HG03108 (cell line): ENCODE measurements around the gene TCHH.
"Not testable (repeated sequence)": the region's sequence is repeated elsewhere in the genome, so short reads cannot be mapped to it uniquely, and the experiment has no call there.

ENCODE experiments used
- ATAC-seq: cut with Tn5 transposase; IDR thresholded peaks from one replicate; pipeline ENCODE4 v1.9.1; 2021; ENCODE audit warnings: moderate library complexity; ENCODE audit not compliant: unreplicated experiment

TCHH gene

GRCh38 chr1:152111515-152111968 lies 3.7 kb downstream of the TCHH start:
- no peak for ATAC-seq

GRCh38 chr1:152110860-152111514 lies 4.3 kb downstream of the TCHH start:
- no peak for ATAC-seq

DNA sequence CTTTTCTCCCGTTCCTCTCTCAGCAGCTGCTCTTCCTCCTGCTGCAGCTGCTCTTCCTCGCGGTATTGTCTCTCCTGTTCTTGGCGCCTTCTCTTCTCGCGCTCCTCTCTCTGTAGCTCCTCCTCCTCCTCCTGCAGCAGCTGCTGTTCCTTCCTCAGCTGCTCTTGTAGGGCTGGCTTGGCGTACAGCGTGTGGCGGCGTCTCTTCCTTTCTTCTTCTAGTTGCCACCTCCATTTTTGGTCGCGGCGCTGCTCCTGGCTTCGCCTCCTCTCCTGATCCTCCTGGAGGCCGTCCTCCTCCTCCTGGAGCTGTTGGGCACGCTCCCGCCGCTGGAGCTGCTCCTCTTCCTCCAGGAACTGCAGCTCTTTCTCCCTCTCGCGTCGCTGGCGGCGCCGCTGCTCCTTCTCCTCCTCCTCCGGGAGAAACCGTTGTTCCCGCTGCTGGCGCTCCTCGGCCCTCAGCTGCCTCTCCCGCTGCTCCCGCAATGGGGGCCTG lies 4.8 kb downstream of the TCHH start:
- no peak for ATAC-seq

DNA sequence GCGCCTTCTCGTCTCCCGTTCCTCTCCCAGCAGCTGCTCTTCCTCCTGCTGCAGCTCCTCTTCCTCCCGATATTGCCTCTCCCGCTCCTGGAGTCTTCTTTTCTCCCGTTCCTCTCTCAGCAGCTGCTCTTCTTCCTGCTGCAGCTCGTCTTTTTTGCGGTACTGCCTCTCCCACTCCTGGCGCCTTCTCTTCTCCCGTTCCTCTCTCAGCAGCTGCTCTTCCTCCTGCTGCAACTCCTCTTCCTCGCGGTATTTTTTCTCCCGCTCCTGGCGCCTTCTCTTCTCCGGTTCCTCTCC lies 5.3 kb downstream of the TCHH start:
- no peak for ATAC-seq

DNA sequence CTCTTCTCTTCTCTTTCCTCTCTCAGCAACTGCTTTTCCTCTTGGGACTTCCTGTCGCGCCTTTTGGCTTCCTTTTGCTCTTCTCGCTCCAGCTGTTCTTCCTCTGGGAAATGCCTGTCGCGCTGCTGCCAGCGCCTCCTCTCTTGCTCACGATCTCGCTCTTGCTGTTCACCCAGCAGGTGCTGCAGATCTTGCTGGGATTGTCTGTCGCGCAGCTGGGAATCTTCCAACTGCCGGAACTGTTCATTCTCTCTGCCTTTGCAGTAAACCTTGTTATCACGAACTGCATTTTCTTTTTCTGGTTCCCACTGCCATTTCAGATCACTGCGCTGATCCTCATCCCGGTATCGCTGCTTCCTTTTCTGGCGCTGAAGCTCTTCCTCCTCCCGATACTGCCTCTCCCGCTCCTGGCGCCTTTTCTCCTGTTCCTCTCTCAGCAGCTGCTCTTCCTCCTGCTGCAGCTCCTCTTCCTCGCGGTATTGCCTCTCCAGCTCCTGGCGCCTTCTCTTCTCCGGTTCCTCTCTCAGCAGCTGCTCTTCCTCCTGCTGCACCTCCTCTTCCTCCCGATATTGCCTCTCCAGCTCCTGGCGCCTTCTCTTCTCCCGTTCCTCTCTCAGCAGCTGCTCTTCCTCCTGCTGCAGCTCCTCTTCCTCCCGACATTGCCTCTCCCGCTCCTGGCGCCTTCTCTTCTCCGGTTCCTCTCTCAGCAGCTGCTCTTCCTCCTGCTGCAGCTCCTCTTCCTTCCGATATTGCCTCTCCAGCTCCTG lies 5.8 kb downstream of the TCHH start:
- no peak for ATAC-seq

GRCh38 chr1:152108882-152109222 lies 6.4 kb downstream of the TCHH start:
- no peak for ATAC-seq

DNA sequence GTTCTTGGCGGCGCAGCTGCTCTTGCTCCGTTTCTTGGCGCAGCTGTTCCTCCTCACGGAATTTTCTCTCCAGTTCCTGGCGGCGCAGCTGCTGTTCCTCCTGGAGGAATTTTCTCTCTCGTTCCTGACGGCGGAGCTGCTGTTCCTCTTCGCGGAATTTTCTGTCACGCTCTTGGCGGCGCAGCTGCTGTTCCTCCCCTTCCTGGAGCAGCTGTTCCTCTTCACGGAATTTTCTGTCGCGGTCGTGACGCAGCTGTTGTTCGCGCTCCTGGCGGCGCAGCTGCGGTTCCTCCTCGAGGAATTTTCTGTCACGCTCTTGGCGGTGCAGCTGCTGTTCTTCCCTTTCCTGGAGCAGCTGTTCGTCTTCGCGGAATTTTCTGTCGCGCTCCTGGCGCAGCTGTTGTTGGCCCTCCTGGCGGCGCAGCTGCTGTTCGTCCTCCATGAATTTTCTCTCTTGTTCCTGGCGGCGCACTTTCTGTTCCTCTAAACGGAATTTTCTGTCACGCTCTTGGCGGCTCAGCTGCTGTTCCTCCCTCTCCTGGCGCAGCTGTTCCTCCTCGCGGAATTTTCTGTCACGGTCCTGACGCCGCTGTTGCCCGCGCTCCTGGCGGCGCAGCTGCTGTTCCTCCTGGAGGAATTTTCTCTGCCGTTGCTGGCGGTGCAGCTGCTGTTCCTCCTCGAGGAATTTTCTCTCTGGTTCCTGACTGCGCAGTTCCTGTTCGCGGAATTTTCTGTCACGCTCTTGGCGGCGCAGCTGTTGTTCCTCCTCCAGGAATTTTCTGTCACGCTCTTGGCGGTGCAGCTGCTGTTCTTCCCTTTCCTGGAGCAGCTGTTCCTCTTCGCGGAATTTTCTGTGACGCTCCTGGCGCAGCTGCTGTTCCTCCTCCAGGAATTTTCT lies 7.0 kb downstream of the TCHH start:
- ATAC-seq: no peak

DNA sequence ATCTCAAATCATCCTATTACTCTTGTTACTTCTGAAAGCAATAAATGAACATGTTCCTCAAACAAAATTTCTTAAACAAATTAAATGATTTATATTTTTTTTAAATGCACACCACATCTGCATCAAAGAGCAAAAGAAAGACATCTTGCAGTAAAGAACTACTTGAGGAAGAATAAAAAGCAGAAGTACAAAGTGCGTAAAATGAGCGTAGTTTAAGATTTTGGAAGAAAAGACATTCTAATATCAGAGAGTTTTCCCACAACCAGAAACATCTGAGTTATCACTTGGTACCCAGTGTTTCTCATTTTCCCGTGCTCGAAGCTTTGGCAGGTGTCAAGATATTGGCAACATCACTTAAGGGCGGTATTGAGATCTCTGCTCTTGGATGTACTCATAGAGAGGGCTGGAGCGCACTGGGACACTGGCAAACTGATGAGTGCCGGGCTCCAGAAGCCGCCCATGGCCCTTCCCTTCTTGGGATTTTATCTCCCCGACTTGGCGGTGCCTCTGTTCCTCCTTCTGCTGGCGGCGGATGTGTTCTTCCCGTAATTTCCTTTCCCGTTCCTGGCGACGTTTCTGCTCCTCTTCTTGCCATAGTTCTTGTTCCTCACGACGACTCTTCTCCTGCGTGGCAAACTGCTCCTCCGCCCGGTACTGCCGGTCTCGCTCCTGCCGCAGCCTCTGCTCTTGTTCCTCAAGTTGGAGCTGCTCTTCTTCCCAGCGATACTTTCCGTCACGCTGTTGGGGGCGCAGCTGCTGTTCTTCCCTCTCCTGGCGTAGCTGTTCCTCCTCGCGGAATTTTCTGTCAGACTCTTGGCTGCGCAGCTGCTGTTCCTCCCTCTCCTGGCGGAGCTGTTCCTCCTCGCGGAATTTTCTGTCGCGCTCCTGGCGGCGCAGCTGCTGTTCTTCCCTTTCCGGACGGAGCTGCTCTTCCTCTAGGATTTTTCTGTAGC lies 7.9 kb downstream of the TCHH start:
- ATAC-seq: no peak

GRCh38 chr1:152104854-152105253 lies 10.4 kb downstream of the TCHH start:
- ATAC-seq: no peak

GRCh38 chr1:152096931-152097330 lies 18.3 kb downstream of the TCHH start:
- ATAC-seq: no peak

GRCh38 chr1:152089014-152089674 lies 26.1 kb downstream of the TCHH start, which contains the start of gene TCHHL1:
Gene TCHHL1, minus strand, starts transcription at chr1:152089064. Its CDS starts 921 bp downstream, at chr1:152088143.
- no peak for ATAC-seq

GRCh38 chr1:152086760-152087159 lies 28.5 kb downstream of the TCHH start:
- ATAC-seq: no peak

DNA sequence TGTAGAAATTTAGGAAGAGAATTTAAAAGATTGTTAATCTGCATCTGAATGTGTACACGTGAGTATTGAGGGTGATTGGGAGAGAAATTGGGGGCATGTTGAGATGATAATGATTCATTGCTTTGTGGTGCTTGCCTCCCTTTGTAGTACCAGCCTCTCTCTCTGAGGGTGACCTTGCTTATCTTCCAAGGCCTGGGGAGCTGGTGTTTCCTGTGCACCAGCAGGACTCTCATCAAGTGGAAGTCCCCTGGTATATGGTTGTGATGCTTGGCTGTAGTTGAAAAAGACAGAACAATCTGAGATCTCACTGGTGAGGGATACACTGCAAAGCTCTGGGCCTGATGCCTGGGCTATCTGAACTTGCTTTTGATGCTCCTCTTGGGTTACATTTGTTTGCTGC lies 30.4 kb downstream of the TCHH start:
- ATAC-seq: no peak

- ATAC-seq: not testable (repeated sequence)
Measured at GRCh38 chr1:152081026-152081425, 34.2 kb downstream of the TCHH start.

- not testable (repeated sequence) for ATAC-seq
Measured at GRCh38 chr1:152080494-152080893, 34.8 kb downstream of the TCHH start.

DNA sequence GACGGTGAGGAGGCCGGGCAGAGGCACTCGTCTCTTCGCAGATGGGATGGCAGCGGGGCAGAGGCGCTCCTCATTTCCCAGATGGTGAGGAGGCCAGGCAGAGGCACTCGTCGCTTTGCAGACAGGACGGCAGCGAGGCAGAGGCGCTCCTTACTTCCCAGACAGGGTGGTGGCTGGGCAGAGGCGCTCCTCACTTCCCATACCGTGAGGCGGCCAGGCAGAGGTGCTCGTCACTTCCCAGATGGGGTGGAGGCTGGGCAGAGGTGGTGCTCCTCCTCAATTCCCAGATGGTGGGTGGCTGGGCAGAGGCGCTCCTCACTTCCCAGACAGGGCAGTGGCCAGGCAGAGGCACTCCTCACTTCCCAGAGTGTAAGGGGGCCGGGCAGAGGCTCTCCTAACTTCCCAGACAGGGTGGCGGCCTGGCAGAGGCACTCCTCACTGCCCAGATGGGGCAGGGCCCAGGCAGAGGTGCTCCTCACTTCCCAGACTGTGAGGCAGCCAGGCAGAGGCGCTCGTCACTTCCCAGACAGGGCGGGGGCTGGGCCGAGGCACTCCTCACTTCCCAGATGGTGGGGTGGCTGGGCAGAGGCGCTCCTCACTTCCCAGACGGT lies 36.3 kb downstream of the TCHH start:
- no peak for ATAC-seq

GRCh38 chr1:152072311-152072710 lies 42.9 kb downstream of the TCHH start:
- no peak for ATAC-seq

GRCh38 chr1:152071123-152071522 lies 44.1 kb downstream of the TCHH start:
- ATAC-seq: no peak

DNA sequence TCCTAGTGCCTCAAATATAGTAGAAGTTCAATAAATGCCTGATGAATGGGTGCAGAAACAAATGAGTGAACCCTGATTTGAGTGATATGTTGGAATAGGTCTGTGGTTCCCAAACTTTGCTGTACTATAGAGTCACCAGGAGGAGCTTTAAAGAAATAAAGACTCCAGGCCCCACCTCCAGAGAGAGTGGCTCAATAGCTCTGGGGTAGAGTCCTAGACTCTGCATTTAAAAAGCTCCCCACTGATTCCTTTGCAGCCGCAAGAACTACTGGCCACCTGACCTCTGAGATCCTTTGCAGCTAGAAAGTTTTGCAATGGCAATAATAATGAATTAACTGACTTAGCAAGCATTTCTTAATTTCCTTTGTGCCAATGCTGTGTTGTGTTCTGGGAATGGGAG lies 47.3 kb downstream of the TCHH start:
- ATAC-seq: no peak
